GM23338 (cell line): ENCODE measurements around the gene GATAD2A. TPM values are rescaled to one million over a fixed set of nuclear protein-coding genes. Genes with fewer than 3 reads are reported as not detected.
A peak's percentile ranks its signal among the peaks of the same experiment; 100 is the strongest.

Experiments used
- ATAC-seq: fragments of 200-7000 bp; cut with Tn5 transposase; 3 replicates; pipeline ENCODE4 v1.9.1; 2020
- DNase-seq: peaks from one replicate; pipeline ENCODE4 v3.0.0-alpha.2; 2015; ENCODE audit warnings: low spot score
- H2AFZ ChIP-seq: fragments of 200-600 bp; sonication (generic); 2 replicates; pipeline ENCODE4 v1.8.0; 2016; ENCODE audit warnings: antibody characterized with exemption, mild to moderate bottlenecking, moderate library complexity
- H3F3A ChIP-seq: fragments of 200-600 bp; sonication (generic); replicated peaks from 2 replicates; pipeline ENCODE4 v1.8.0; 2017; ENCODE audit warnings: antibody characterized with exemption, mixed run types, low read depth
- H3K27ac ChIP-seq: fragments of 200-600 bp; sonication (generic); 2 replicates; pipeline ENCODE4 v1.6.1; 2016; ENCODE audit warnings: low read depth
- H3K27me3 ChIP-seq: fragments of 200-600 bp; sonication (generic); 2 replicates; pipeline ENCODE4 v1.8.0; 2016; ENCODE audit warnings: mild to moderate bottlenecking, mixed run types, moderate library complexity; ENCODE audit not compliant: insufficient read depth
- H3K36me3 ChIP-seq: fragments of 200-600 bp; sonication (generic); 2 replicates; pipeline ENCODE4 v1.8.0; 2016; ENCODE audit warnings: mild to moderate bottlenecking; ENCODE audit not compliant: insufficient read depth
- H3K4me1 ChIP-seq: fragments of 200-600 bp; sonication (generic); 2 replicates; pipeline ENCODE4 v1.8.0; 2016; ENCODE audit warnings: mild to moderate bottlenecking, moderate library complexity; ENCODE audit not compliant: insufficient read depth
- H3K4me2 ChIP-seq: fragments of 200-600 bp; sonication (generic); 2 replicates; pipeline ENCODE4 v1.7.1; 2017; ENCODE audit warnings: mixed run types
- H3K4me3 ChIP-seq: fragments of 200-600 bp; sonication (generic); 2 replicates; pipeline ENCODE4 v1.6.1; 2016; ENCODE audit warnings: mixed run types
- H3K79me2 ChIP-seq: fragments of 200-600 bp; sonication (generic); replicated peaks from 2 replicates; pipeline ENCODE4 v1.8.0; 2017; ENCODE audit warnings: mild to moderate bottlenecking; ENCODE audit not compliant: insufficient read depth
- H3K9me2 ChIP-seq: fragments of 200-600 bp; sonication (generic); 2 replicates; pipeline ENCODE4 v1.8.0; 2017; ENCODE audit not compliant: insufficient read depth
- H4K20me1 ChIP-seq: fragments of 200-600 bp; sonication (generic); replicated peaks from 2 replicates; pipeline ENCODE4 v1.8.0; 2017; ENCODE audit warnings: mild to moderate bottlenecking; ENCODE audit not compliant: insufficient read depth
- H3K27ac Mint-ChIP-seq: 2 replicates; pipeline ENCODE4 v1.8.0; 2020; ENCODE audit warnings: inconsistent platforms, mild to moderate bottlenecking, moderate library complexity, mixed read lengths
- H3K27me3 Mint-ChIP-seq: 3 replicates; pipeline ENCODE4 v1.8.0; 2022; ENCODE audit warnings: low read depth, mild to moderate bottlenecking, moderate library complexity, mixed read lengths, inconsistent platforms; ENCODE audit not compliant: insufficient read depth, poor library complexity
- H3K36me3 Mint-ChIP-seq: 3 replicates; pipeline ENCODE4 v1.8.0; 2021; ENCODE audit warnings: low read depth, mild to moderate bottlenecking, inconsistent platforms, moderate library complexity, mixed read lengths
- H3K4me1 Mint-ChIP-seq: 3 replicates; pipeline ENCODE4 v1.8.0; 2020; ENCODE audit warnings: mild to moderate bottlenecking, inconsistent platforms, mixed read lengths
- H3K4me3 Mint-ChIP-seq: 3 replicates; pipeline ENCODE4 v1.8.0; 2021; ENCODE audit warnings: moderate library complexity, mild to moderate bottlenecking, inconsistent platforms, mixed read lengths
- H3K9me3 Mint-ChIP-seq: 3 replicates; pipeline ENCODE4 v1.8.0; 2020; ENCODE audit warnings: moderate library complexity, mild to moderate bottlenecking, inconsistent platforms, mixed read lengths
- CREB1 ChIP-seq: fragments of 250-450 bp; sonication (Bioruptor Pico); IDR thresholded peaks from 2 replicates; pipeline ENCODE4 v1.5.0; 2020; ENCODE audit warnings: low read depth, mild to moderate bottlenecking, moderate library complexity
- CTCF ChIP-seq, 2 experiments: fragments of 200-600 bp in 1 of 2; sonication (generic) in 1 of 2; conservative IDR thresholded peaks; 2 replicates each; pipeline versions ENCODE4 v1.5.1 to v1.6.1; 2016 to 2017; ENCODE audit warnings: antibody characterized with exemption in 2 of 2, low read depth in 2 of 2, mild to moderate bottlenecking in 2 of 2, moderate library complexity in 1 of 2
- ETS1 ChIP-seq: IDR thresholded peaks from 2 replicates; pipeline ENCODE4 v1.6.1; 2016; ENCODE audit warnings: antibody characterized with exemption
- EZH2phosphoT487 ChIP-seq: fragments of 200-600 bp; sonication (generic); IDR thresholded peaks from one replicate; pipeline ENCODE4 v1.8.1; 2018; ENCODE audit warnings: antibody characterized with exemption; ENCODE audit not compliant: unreplicated experiment
- JUNB ChIP-seq: IDR thresholded peaks from one replicate; pipeline ENCODE4 v1.6.1; 2016; ENCODE audit warnings: antibody characterized with exemption; ENCODE audit not compliant: unreplicated experiment
- POLR2AphosphoS5 ChIP-seq: IDR thresholded peaks from 2 replicates; pipeline ENCODE4 v1.6.1; 2016; ENCODE audit warnings: antibody characterized with exemption, low read depth
- STAT1 ChIP-seq: IDR thresholded peaks from one replicate; pipeline ENCODE4 v1.6.1; 2016; ENCODE audit warnings: antibody characterized with exemption; ENCODE audit not compliant: unreplicated experiment
- polyA plus RNA-seq: library from polyadenylated mRNA; unstranded; fragments of >200 nt; fragmentation: Nextera tagmentation; extraction: Ambion mirVana; gene quantifications from 2 replicates; pipeline ENCODE4 v1.2.1, GENCODE V29; 2016
- total RNA-seq: library from RNA; depleted of rRNA; stranded (reverse); fragments of >200 nt; shearing (Covaris generic); gene quantifications from 2 replicates; pipeline ENCODE4 v1.2.3, GENCODE V29; 2014

The GATAD2A gene
- total and polyA plus RNA-seq, 2 experiments from 2014 or later = 40.0 to 151 TPM

- TF ChIP-seq STAT1 = no peak
- TF ChIP-seq EZH2phosphoT487 = no peak
Observed at GRCh38 chr19:19514881-19515641, 109.6 kb downstream of the GATAD2A start, which contains the start of gene TSSK6 (continued).

GRCh38 chr19:19515642-19516519 lies 110.4 kb downstream of the GATAD2A start, which contains the start of gene NDUFA13:
TSS of gene NDUFA13 (plus strand) at chr19:19516225. CDS start at chr19:19516239, 14 bp downstream.
- Histone ChIP-seq H4K20me1 (peaks cover 12% of the 10 kb centered on the region; the same call in 1 of the 2 replicates), H3K36me3 (0 out of 2 replicates have a peak, but pooled peaks cover 3% of the 10 kb centered on the region), H3K27ac (peak within 1 kb of the TSS; percentile 92), H3K27me3 (no peaks in the 10 kb centered on the region), H3K4me3 (peak within 1 kb of the TSS; percentile 99), H2AFZ (peak within 1 kb of the TSS; percentile 98), H3F3A (0 out of 2 replicates have a peak, but pooled peaks cover 3% of the 10 kb centered on the region), H3K4me1 (no peaks in the 10 kb centered on the region; the same call in 1 of the 2 replicates), H3K4me2 (peak within 1 kb of the TSS; percentile 99), H3K9me2 (no peaks in the 10 kb centered on the region), H3K79me2 (peaks cover 44% of the 10 kb centered on the region)
- peaks cover 3% of the 10 kb centered on the region; the same call in 2 of the 3 replicates for H3K4me1 Mint-ChIP-seq
- TF ChIP-seq ETS1 = peak; percentile 94
- no peak for TF ChIP-seq JUNB
- TF ChIP-seq POLR2AphosphoS5 = peak; percentile 96
- TF ChIP-seq CREB1 (CRISPR knock-in tag) = peak; percentile 86
- peak; percentile 25 to 29; a peak in 2 of 4 replicates for TF ChIP-seq CTCF (conservative IDR thresholded peaks at IDR 0.05; ENCODE audit: low read depth in 2 of 2)
- peak within 1 kb of the TSS; percentile 96 for H3K27ac Mint-ChIP-seq
- H3K36me3 Mint-ChIP-seq = peaks cover 30% of the 10 kb centered on the region
- peak; percentile 90 for ATAC-seq
- H3K27me3 Mint-ChIP-seq = peaks cover 13% of the 10 kb centered on the region
- peak; percentile 97 for DNase-seq
- H3K4me3 Mint-ChIP-seq = peak within 1 kb of the TSS; percentile 95
- no peaks in the 10 kb centered on the region; the same call in 2 of the 3 replicates for H3K9me3 Mint-ChIP-seq
